T-helper 2 cell (primary cell): ENCODE data around the gene RAPGEF5.

ENCODE experiments used
- DNase-seq, 5 experiments: peaks; one replicate each; pipeline versions ENCODE4 v3.0.0 to v3.0.0-alpha.2; 2012 to 2022

RAPGEF5 gene

DNA sequence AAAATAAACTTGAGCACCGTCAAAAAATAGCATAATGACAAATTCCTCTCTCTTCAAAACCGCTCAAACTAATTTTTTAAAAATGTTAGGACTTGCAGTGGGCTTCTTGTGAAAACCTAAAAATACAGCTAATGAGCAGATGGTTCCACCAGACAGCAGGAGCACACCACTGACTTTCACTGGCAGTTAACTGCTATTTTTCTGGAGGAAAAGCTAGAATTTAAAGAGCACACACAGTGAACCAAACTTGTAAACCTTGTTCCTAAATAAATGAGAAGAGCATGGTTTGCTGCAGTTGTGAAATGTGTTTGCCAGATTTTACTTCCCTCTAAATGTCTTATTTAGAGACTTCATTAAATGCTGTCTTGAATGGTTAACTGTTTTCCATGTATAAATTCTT is 143.9 kb downstream of the RAPGEF5 start:
- no peak for DNase-seq

DNA sequence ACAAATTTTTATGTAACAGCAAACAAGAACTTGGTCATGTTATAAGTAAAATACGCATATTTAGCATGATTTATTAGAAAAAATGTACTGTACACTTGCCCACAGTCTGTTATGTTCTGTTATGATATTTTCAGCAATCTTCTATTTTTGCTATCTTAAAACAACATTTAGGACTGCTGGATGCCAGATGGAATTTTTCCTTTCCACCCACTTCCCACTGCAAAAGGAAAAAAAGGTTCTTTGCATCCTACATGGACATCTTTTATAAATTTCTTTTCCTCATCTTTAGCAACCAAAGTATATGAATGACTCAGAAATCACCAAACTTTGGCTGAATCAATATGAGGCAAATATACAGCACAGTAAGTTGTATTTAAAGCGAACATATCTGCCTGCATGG is 146.0 kb downstream of the RAPGEF5 start:
- DNase-seq: no peak

DNA sequence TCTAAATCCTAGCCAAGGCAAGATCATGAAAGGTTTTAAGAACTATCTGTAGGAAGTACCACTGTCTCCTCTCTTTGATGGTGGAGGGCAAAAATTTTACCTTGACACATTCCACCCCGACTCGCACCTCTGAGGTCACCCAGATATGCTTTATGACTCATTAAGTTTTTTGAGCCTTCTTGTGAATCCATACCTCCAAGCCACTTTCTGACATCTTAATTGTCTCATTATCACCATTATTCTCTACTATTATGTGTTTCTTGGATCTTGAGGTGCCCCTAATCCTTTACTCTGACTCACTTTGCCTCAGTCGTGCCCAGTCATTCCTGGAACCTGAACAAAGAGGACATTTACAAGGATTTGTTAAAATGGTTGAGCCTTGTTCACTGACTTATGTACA is 146.6 kb downstream of the RAPGEF5 start:
- no peak for DNase-seq

GRCh38 chr7:22208799-22209198 is 148.2 kb downstream of the RAPGEF5 start:
- DNase-seq: no peak

DNA sequence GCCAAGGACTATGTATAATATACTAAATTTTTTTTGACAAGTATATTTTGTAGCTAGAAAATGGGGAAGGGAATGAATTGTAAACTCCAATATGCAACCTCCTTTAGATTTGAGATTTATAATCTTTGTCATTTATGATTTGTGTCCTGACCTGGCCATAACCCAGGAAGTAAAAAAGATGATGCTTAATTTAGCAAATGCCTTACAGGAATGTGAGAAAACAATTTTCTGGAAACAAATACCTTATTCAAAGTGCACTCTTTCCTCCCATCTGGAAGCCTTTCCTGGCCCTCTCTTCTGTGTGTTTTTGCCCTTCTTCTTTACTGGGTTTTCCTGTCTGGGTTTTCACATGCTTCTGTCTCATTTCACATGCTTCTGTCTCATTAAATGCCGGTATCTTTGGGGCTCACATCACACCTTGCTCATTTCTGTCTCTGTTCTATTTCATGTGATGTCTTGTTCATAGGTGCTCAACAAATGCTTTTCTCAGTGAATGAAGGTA is 149.2 kb downstream of the RAPGEF5 start:
- no peak for DNase-seq

DNA sequence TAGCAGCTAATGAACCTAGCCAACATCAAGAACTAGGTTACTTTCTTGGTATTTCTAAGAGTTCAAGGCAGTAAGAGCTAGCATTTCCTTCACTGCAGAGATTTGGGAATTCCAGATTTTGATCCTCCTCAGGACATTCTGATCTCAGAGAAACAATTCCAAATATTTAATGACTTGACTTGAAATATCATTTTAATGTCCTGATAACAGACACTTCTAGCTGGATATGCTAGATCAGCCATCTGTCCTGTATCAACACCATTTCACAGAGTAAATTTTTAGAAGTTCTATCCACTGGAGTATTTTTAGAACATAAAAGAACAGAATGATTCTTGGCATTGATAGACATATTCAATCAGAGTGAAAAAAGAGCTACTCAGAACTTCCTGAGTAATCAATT is 151.3 kb downstream of the RAPGEF5 start:
- no peak for DNase-seq

GRCh38 chr7:22204312-22204711 is 152.6 kb downstream of the RAPGEF5 start:
- DNase-seq: no peak

- no peak for DNase-seq
Measured at GRCh38 chr7:22202141-22202540, 154.8 kb downstream of the RAPGEF5 start.

GRCh38 chr7:22201186-22201880 is 155.6 kb downstream of the RAPGEF5 start:
- DNase-seq: no peak

DNA sequence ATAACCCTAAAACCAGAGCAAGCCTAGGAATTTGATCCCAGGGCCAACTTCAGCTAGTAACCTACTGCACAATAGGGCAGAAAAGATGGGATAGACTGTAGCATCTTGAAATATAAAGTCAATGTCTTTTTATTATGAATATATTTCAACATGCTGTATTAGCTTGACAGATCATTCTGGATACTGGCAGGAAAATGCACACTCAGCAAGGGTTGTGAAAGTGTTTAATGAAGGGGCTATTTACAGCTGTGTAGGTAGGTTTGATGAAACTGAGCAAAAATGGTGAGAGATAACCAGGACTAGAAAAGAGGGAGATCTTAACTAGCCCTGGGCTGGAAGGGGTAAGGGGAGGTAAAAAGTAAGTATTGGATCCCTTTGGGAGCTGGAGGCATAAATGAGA is 156.2 kb downstream of the RAPGEF5 start:
- DNase-seq: no peak

- no peak for DNase-seq
Measured at GRCh38 chr7:22200238-22200637, 156.7 kb downstream of the RAPGEF5 start.

GRCh38 chr7:22197376-22197775 is 159.6 kb downstream of the RAPGEF5 start:
- no peak for DNase-seq

DNA sequence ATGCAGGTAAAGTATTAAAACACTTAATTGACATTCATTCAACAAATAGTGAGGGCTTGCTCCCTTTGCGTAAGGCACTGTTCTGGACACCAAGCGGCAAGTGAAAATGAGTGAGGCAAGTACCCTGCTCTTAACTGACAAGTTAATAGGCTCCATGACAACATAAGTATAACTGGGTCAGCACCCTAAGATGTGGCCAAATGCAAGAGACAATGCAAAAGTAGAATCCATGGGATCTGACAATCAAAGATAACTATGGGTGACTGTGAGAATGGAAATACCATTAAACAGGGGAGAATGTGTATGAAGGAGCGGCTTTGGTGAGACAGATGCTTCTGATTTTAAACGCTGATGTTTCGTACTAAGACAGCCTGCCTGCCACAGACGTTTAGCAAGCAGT is 160.5 kb downstream of the RAPGEF5 start:
- no peak for DNase-seq

DNA sequence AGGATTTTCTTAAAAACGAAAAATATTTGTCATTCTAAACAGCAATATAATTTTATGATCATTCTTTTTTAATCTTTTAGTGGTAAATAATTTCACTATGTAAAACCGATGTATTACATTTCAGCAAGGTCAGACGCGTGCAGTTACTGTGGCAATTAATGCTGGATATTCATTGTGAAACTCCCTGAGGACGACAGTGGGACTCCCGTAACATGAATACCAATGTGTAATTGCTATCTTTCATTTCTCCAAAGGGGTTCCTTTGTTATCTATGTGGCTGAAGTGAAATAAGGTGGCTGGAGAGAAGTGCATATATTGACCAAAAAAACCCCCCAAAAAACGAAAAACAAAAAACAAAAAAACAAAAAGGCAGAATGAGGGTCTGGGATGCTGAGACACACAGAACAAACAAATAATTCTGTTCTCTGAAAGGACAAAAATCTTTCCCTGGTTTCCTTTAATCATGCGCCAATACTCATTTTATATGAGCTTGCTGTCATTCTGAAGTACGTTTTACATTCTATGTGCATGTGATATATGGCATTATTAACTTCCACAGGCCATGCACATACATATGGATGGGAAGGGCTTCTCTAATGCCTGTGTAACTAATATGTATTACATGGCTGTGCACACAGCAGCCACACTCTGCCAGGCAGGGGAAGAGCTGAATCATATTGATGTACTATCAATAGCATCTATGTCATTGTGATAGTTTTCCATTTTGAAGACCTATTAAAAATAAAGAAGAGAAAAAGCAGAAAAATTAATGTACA is 161.4 kb downstream of the RAPGEF5 start:
- DNase-seq: no peak

GRCh38 chr7:22194658-22195273 is 162.2 kb downstream of the RAPGEF5 start:
- DNase-seq: no peak

GRCh38 chr7:22193450-22193983 is 163.4 kb downstream of the RAPGEF5 start:
- DNase-seq: no peak

GRCh38 chr7:22192801-22193200 is 164.2 kb downstream of the RAPGEF5 start:
- no peak for DNase-seq

DNA sequence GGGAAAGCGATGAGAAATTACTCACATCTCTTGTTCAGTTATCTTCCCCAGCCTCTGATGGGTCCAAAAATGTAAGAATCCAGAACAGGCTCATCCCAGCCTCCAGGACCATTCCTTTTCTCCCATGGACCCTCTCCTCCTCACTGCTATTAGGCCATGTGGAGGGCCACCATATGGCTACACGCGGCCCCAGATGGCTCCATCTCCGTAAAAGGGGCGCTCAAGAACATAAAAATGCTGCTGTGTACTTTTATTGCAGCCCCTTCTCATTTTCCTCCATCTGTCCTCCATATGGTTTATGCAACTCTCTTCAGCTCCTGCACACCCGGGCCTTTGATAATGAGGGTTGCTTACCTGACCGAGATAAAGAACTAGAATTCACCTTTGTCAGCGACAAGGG is 166.2 kb downstream of the RAPGEF5 start:
- no peak for DNase-seq

- no peak for DNase-seq
Measured at GRCh38 chr7:22189741-22190140, 167.2 kb downstream of the RAPGEF5 start.

- DNase-seq: no peak
Measured at GRCh38 chr7:22189230-22189629, 167.7 kb downstream of the RAPGEF5 start.

GRCh38 chr7:22187691-22188348 is 169.1 kb downstream of the RAPGEF5 start:
- no peak for DNase-seq

- no peak for DNase-seq
Measured at GRCh38 chr7:22185559-22185958, 171.4 kb downstream of the RAPGEF5 start.
